8988T (cell line): ENCODE measurements around the gene PTGDS.
A peak's percentile ranks its signal among the peaks of the same experiment; 100 is the strongest.

Experiments used
- DNase-seq: peaks from one replicate; pipeline ENCODE4 v3.0.0; 2011

Gene PTGDS

GRCh38 chr9:136977223-136977622 is at the start of gene PTGDS:
PTGDS (plus strand) TSS chr9:136977504; CDS start chr9:136977579, 75 bp downstream.
- DNase-seq = no peak

GRCh38 chr9:136928591-136928990 is 48.7 kb upstream of the PTGDS start:
- no peak for DNase-seq

- DNase-seq = no peak
These were observed 47.3 kb upstream of the PTGDS start for GRCh38 chr9:136930014-136930413.

- no peak for DNase-seq
These were observed 45.6 kb upstream of the PTGDS start for GRCh38 chr9:136931611-136932130.

GRCh38 chr9:136934277-136934676 is 43.0 kb upstream of the PTGDS start:
- DNase-seq = no peak

- no peak for DNase-seq
These were observed 41.7 kb upstream of the PTGDS start for GRCh38 chr9:136935651-136936050.

- DNase-seq = no peak
These were observed 40.6 kb upstream of the PTGDS start for GRCh38 chr9:136936645-136937170.

GRCh38 chr9:136937186-136938001 is 39.9 kb upstream of the PTGDS start:
- no peak for DNase-seq

GRCh38 chr9:136939431-136939995 is 37.8 kb upstream of the PTGDS start:
- no peak for DNase-seq

- DNase-seq = no peak
These were observed 37.2 kb upstream of the PTGDS start for GRCh38 chr9:136939996-136940525.

GRCh38 chr9:136940526-136941230 is 36.6 kb upstream of the PTGDS start:
- DNase-seq = no peak

- no peak for DNase-seq
These were observed 35.8 kb upstream of the PTGDS start for GRCh38 chr9:136941231-136942111.

GRCh38 chr9:136942112-136942880 is 35.0 kb upstream of the PTGDS start:
- DNase-seq = no peak

- peak; percentile 46 for DNase-seq
These were observed 34.4 kb upstream of the PTGDS start for GRCh38 chr9:136942881-136943230.

- DNase-seq = peak; percentile 77
These were observed 33.8 kb upstream of the PTGDS start for GRCh38 chr9:136943291-136944211.

- peak; percentile 87 for DNase-seq
These were observed 33.1 kb upstream of the PTGDS start for GRCh38 chr9:136944212-136944518.

GRCh38 chr9:136944519-136945332 is 32.6 kb upstream of the PTGDS start, which contains the start of the genes C8G and FBXW5:
C8G (plus strand) TSS chr9:136945243; CDS start chr9:136945321, 78 bp downstream.
FBXW5 (minus strand) TSS chr9:136944738; CDS start chr9:136944083, 655 bp downstream.
- DNase-seq = peak; percentile 100

- DNase-seq = no peak
These were observed 31.7 kb upstream of the PTGDS start for GRCh38 chr9:136945333-136946227.
